ENCODE measurements around the gene CTNNA1.
"Not testable (repeated sequence)": the region's sequence is repeated elsewhere in the genome, so short reads cannot be mapped to it uniquely, and the experiment has no call there.

The CTNNA1 gene

GRCh38 chr5:138724470-138725146, 28.6 kb upstream of the CTNNA1 start:
- DNase-seq: peak in 8 of 58 donors; percentile 7 to 30 (median 12)

GRCh38 chr5:138725153-138725817, 27.9 kb upstream of the CTNNA1 start:
- peak in 40 of 58 donors; percentile 6 to 64 (median 35) for DNase-seq

- peak in 21 of 58 donors; percentile 5 to 52 (median 25) for DNase-seq
These were observed 27.3 kb upstream of the CTNNA1 start for GRCh38 chr5:138725818-138726416.

GRCh38 chr5:138726848-138727247, 26.4 kb upstream of the CTNNA1 start:
- DNase-seq: no peak

- not testable (repeated sequence) for DNase-seq
These were observed 22.7 kb upstream of the CTNNA1 start for GRCh38 chr5:138730496-138730895.

GRCh38 chr5:138732466-138732865, 20.8 kb upstream of the CTNNA1 start:
- DNase-seq: no peak

- no peak for DNase-seq
These were observed 20.3 kb upstream of the CTNNA1 start for GRCh38 chr5:138732933-138733332.

GRCh38 chr5:138733509-138733908, 19.7 kb upstream of the CTNNA1 start:
- no peak for DNase-seq

- DNase-seq: no peak
These were observed 16.9 kb upstream of the CTNNA1 start for GRCh38 chr5:138736293-138736692.

- DNase-seq: no peak
These were observed 15.5 kb upstream of the CTNNA1 start for GRCh38 chr5:138737494-138738265.

GRCh38 chr5:138738399-138738798, 14.8 kb upstream of the CTNNA1 start:
- no peak for DNase-seq

GRCh38 chr5:138739938-138740337, 13.3 kb upstream of the CTNNA1 start:
- no peak for DNase-seq

- DNase-seq: no peak
These were observed 9.7 kb upstream of the CTNNA1 start for GRCh38 chr5:138743484-138743883.

GRCh38 chr5:138745268-138745667, 8.0 kb upstream of the CTNNA1 start:
- DNase-seq: no peak

- no peak for DNase-seq
These were observed 4.6 kb upstream of the CTNNA1 start for GRCh38 chr5:138748630-138749081.

GRCh38 chr5:138751344-138751743, 1.9 kb upstream of the CTNNA1 start:
- not testable (repeated sequence) for DNase-seq

GRCh38 chr5:138752341-138752950, 779 bp upstream of the CTNNA1 start:
- DNase-seq: peak in 1 of 58 donors; percentile 22

- DNase-seq: peak in 48 of 58 donors; percentile 5 to 91 (median 40)
These were observed 821 bp downstream of the CTNNA1 start for GRCh38 chr5:138753794-138754698.

- DNase-seq: no peak
These were observed 1.5 kb downstream of the CTNNA1 start for GRCh38 chr5:138754699-138755057.

GRCh38 chr5:138755084-138755748, 2.0 kb downstream of the CTNNA1 start:
- no peak for DNase-seq

Measured in anterior cingulate cortex (tissue), 58 donors.